Stimulated activated CD8-positive, alpha-beta memory T cell treated with anti-CD3 and anti-CD28 coated beads, Interleukin-12 subunit alpha, Interleukin-12 subunit beta, amount 100 ng/mL, for 1 hour (primary cell): ENCODE measurements around the gene ZBTB6.
"Not testable (repeated sequence)": the region's sequence is repeated elsewhere in the genome, so short reads cannot be mapped to it uniquely, and the experiment has no call there.

Experiments
- DNase-seq: peaks from one replicate; pipeline ENCODE4 v3.0.0-alpha.2; 2020; ENCODE audit warnings: low read depth

ZBTB6 gene

GRCh38 chr9:122929796-122930354, 16.8 kb upstream of the ZBTB6 start:
- DNase-seq: no peak

- no peak for DNase-seq
Measured at GRCh38 chr9:122923947-122924346, 10.8 kb upstream of the ZBTB6 start.

GRCh38 chr9:122922713-122923112, 9.6 kb upstream of the ZBTB6 start:
- DNase-seq: no peak

GRCh38 chr9:122918310-122918709, 5.2 kb upstream of the ZBTB6 start:
- DNase-seq: no peak

- no peak for DNase-seq
Measured at GRCh38 chr9:122912671-122912963, 506 bp downstream of the ZBTB6 start.

- not testable (repeated sequence) for DNase-seq
Measured at GRCh38 chr9:122906122-122906521, 7.0 kb downstream of the ZBTB6 start.

GRCh38 chr9:122904823-122905710, 8.1 kb downstream of the ZBTB6 start, which contains the start of gene RC3H2:
Gene RC3H2 (minus strand): TSS chr9:122905359. CDS start chr9:122897509, 7,850 bp downstream.
- peak; percentile 91 for DNase-seq

- DNase-seq: peak; percentile 4
Measured at GRCh38 chr9:122904466-122904822, 8.7 kb downstream of the ZBTB6 start.

- DNase-seq: no peak
Measured at GRCh38 chr9:122900791-122901190, 12.3 kb downstream of the ZBTB6 start.

- DNase-seq: no peak
Measured at GRCh38 chr9:122897969-122898368, 15.2 kb downstream of the ZBTB6 start.

GRCh38 chr9:122888480-122888879, 24.6 kb downstream of the ZBTB6 start:
- DNase-seq: no peak

GRCh38 chr9:122883125-122883524, 30.0 kb downstream of the ZBTB6 start:
- DNase-seq: no peak

- no peak for DNase-seq
Measured at GRCh38 chr9:122879443-122879842, 33.7 kb downstream of the ZBTB6 start.

- DNase-seq: no peak
Measured at GRCh38 chr9:122875523-122875922, 37.6 kb downstream of the ZBTB6 start.

GRCh38 chr9:122867276-122867675, 45.8 kb downstream of the ZBTB6 start:
- not testable (repeated sequence) for DNase-seq

- no peak for DNase-seq
Measured at GRCh38 chr9:122866079-122866478, 47.0 kb downstream of the ZBTB6 start.

- no peak for DNase-seq
Measured at GRCh38 chr9:122865300-122865699, 47.8 kb downstream of the ZBTB6 start.

GRCh38 chr9:122863407-122863806, 49.7 kb downstream of the ZBTB6 start:
- DNase-seq: no peak

- DNase-seq: no peak
Measured at GRCh38 chr9:122860319-122861142, 52.6 kb downstream of the ZBTB6 start.
